Ramos (cell line): Measurements from ENCODE around the gene STEAP1.
"Not testable (repeated sequence)": the region's sequence is repeated elsewhere in the genome, so short reads cannot be mapped to it uniquely, and the experiment has no call there.

Source experiments
- in situ Hi-C: fragments of 300-500 bp; cut with MboI; formaldehyde crosslinking; loops from one replicate; pipeline ENCODE4 v1.14.3; 2022; ENCODE audit warnings: low sequenced_read_pairs; ENCODE audit not compliant: unreplicated experiment

Gene STEAP1

DNA sequence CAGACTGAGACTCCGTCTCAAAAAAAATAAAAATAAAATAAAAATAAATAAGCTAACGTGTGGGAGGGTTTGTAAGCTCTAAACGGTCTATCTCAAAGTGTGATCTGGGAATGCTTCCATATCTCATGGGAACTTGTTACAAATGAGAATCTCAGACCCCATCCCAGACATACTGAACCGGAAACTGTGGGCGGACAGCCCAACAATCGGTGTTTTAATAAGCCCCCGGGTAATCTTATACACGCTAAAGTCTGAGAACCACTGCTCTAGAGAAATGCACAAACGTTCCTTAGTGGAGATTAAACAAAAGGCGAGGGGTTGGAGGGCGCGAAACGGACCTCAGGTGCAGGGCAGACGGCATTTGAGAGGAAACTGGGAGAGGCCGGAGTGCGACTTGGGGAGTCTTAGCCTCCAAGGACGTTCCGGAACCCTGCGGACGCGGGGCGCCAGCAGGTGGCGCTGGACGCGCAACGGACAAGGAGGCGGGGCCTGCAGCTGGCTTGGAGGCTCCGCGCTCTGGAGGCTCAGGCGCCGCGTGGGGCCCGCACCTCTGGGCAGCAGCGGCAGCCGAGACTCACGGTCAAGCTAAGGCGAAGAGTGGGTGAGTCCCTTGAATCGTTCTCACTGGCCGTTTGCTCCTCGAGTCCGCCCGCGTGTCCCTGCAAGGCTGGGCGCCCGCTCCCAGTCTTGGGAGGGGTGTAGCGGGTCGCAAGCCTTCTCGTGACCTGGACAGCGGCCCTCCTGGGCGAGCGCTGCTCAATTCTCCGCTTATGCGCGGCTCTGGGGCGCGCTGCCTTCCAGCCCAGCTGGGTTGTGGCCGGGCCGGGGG is at the start of gene STEAP1:
TSS of gene STEAP1 (plus strand) at position 527 of the 829 bp plus-strand sequence. CDS start 5,320 bp downstream, outside the sequence.
- in situ Hi-C loops, result not testable (repeated sequence)

DNA sequence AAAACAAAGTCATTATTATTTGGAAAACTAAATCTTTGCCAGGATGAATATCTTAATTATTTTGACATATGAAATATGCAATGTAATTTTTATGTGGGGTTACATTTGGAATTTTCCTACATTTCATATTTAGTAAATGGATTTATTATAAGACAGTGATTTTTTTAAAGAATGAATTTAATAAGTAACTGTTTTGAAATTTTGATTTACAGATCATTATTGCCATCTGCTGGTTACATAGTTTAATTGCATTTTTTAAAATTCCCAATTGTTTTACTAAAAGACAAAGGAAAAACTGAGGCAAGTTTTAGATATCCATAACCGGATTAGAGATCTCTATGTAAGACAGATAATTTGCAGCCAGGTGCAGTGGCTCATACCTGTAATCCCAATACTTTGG is 39.3 kb upstream of the STEAP1 start:
- in situ Hi-C loops, result loop anchor here (25.0 kb wide), 1 partner anchor 1578 kb away; no protein-coding TSS in a partner anchor

DNA sequence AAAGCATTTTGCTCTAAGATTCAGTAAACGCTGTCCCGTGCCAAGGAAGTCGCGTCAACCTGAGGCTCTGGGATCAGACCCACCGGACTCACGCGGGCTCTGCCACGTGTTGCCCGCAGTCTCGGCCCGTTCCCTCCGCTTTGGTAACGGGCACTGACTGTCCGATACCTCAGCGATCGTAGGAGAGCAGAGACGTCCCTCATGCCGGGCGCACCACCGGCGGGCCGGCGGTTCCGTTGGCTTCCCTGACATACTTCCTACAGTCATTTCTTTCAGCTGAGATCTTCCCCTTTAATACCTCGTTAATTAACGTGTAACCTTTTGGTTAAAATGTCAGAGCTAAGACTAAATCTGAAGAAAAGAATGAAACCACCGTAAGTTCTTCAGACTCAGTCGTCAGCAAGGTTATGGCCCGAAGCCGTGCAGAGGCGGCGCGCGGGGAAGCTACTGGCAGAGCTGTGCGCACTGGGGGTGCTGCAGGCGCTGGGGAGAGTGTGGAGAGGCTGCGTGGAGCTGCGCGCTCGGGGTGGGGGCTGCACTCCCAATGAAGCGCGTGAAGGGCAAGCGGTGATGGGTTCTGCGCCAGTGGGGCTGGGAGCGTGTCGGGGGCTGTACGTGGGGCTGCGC is 35.6 kb upstream of the STEAP1 start:
- in situ Hi-C loops, result loop anchor here (25.0 kb wide), 1 partner anchor 1581 kb away; no protein-coding TSS in a partner anchor

DNA sequence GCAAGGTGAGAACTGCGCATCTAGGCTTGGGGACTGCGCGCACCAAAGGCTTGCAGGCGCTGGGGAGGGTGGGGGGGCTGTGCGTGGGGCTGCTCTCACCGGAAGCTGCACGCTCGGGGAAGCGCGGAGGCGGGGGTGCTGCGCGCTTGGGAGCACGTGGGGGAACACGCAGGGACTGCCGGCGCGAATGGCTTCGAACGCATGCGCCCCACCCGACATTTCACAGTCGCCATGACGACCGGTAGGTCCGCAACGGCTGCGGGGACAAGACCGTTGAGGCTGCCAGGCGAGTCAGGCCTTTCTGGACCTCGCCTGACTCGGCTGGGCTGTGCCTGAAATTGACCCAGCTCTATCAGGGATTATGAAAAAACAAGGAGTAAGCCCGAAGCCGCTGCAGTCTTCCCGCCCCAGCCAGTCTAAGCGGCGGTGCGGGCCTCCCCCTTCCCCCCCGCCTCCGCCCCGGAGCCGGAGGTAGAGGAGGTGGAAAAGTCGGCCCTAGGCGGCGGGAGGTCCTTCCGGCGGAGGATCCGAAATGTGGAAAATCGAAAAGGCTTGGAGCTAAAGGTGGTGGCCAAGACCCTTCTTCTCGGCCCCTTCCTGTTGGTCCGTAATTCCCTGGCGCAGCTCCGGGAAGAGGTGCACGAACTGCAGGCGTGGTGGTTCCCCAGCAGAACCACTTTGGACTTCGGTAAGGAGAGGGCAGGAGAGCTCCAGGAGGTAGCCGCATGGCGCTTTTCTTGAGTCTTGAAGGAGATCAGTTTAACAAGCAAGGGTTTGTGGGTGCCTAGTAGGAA is 34.9 kb upstream of the STEAP1 start:
- in situ Hi-C loops, result loop anchor here (25.0 kb wide), 1 partner anchor 1582 kb away; no protein-coding TSS in a partner anchor

DNA sequence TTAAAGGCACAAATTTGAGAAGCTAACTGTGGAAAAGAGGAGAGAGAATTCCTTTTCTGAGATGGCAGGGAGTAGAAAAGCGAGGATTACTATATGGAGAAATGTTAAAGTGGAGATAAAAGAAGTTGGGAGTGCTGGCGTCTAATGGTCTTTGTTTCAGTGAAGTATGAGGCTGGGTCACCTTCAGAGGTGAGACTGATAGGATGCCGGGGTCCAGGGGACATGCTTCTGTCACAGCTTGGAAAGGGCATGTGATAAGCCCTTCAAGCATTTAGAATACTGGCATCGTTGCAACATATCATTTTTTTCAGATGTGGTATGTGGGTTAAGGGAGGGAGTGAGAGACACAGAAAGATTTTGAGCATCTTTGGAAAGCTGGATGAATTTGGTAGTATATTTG is 34.1 kb upstream of the STEAP1 start:
- in situ Hi-C loops, result loop anchor here (25.0 kb wide), 1 partner anchor 1583 kb away; no protein-coding TSS in a partner anchor

DNA sequence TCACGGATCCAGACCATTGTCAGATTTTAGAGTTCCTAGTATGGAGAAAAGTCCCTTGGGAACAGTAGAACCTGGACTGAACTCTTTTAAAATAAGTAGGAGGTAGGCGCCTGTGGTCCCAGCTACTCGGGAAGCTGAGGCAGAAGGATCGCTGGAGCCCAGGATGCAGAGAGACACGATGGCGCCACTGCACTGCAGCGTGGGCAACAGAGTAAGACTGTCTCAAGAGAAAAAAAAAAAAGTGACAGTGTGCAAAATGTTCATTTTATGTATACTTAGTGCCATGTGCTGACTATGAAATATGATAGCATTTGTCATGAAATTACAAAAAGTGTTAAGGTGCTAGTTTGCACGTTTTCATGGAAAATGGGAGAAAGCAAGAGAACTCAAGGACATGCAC is 22.5 kb upstream of the STEAP1 start:
- in situ Hi-C loops, result not testable (repeated sequence)

DNA sequence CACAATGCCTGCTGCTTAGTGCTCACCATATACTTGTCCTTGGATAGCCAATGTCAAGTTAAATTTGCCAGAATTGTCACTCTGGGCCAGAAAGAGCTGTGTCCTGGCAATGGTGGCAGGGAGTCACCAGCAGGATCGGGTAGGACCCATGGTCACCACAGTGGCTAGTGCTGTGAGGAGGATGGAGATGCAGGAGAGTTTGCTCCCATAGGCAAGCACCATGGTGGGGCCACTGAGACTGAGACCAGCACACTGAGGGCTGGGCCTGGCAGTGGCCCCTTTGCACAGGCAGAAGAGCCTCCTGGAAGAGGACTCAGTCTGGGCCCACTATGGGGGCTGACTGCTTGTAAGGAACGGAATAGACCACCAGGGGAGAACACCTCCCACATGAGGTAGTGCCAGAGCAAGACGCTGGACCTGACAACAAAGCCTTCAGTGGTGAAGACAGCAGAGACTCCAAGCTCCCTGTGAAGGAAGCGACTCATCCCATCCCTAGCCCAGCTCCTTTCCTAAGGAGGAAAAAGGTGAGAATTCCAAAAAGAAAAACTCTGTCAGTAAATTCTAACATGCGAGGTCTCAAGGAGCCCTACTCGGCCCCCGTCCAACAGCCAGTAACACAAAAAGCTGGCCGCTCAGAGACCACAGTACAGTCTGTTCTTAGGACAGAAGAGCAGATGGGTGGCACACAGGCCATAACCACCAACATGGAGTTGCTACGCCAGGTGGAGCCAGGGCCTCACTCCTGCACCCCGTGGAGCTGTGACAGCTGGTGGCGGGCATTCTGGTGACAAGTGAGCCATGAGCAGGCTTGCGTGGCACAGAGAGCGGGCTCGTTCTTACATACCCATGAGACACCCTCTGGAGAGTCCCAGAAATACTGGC is 6.9 kb upstream of the STEAP1 start:
- in situ Hi-C loops, result not testable (repeated sequence)

DNA sequence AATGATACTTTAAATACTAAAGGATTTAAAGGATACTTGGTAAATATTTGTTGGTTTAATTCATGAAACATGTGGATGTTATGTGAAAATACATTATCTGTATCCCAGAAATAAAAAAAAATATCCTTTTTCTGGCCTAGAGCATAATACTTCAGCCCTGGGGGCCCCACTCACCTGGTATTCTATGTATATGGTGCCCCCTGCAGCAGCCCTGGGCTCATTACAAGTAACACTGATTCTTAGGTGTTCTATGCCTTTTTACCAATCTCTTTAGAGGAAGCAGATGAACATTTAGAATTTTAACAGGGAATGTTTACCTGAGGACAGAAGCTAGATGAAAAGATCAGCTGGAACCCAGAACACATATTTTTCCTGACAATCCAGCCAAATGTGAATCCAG is 4.8 kb upstream of the STEAP1 start:
- in situ Hi-C loops, result not testable (repeated sequence)

DNA sequence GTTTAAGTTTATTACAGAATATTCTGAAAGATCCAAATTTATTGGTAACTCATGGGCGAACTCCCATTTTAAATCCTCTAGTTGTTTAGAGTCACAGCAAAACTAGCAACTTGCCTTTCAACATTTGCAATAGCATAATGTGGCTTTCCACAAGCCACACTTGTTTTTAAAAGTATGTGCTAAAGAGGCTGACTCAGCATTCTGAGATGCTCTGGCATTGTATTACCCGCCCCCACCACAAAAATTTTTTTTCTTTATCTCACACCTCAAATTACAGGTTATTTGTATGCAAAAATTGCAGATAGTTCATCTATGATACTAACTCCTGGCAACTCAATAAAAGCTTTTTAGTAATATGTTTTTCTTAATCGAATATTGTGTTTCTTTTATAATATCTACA is 2.4 kb upstream of the STEAP1 start:
- in situ Hi-C loops, result not testable (repeated sequence)

DNA sequence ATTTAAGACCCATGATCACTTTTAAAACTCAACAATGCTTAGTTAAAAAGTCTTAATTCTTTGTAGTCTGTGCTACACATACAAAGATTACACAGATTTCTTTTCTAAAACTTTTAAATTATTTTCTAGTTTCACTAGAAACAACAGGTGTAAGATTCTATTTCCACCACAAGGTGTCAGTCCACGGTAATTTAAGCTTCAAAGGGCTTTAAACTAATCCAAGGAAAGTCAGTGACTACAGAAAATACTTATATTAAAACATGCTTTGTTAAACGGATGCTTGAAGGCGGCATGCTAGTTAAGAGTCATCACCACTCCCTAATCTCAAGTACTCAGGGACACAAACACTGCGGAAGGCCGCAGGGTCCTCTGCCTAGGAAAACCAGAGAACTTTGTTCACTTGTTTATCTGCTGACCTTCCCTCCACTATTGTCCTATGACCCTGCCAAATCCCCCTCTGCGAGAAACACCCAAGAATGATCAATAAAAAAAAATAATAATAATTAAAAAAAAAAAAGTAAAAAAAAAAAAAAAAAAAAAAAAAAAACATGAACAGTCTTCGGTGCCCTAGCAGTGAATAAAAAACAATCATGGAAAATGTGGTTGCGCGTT is 1.5 kb upstream of the STEAP1 start:
- in situ Hi-C loops, result not testable (repeated sequence)

DNA sequence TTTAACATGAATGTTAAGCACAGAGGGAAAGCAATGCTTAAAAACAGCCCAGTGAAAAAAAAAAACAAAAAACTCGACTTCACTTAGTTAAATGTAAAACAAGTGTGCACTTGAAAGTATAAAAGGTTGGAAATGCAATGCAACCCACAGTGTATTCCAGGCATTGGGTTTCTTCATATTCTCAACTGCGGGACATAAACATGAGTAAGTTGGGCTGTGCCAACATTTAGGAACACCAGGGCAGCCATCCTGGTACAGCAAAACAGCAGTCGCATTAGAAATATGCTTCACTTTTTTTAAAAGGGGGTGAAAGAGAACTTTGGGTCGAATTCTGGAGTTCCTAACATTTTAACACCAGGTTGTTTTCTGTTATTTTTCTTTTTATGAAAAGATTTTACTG is 937 bp downstream of the STEAP1 start:
- in situ Hi-C loops, result no loop called here

DNA sequence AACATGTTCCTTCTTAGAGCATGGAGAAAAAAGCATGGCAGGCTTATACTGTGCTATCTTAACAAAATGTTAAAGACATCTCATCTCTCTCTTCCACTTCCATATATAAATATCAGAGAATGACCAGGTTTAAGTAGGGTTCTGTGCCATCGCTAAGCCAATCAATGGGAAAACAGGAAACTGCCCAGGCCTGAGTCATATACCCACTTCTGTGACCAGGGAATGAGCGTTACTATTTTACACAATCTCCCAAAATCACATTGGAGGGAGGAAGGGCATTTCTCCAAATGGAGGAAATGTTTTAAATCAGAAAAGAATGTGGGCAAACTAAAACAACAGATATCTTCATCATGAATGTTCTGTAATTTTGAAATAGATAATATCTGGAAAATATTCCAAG is 3.1 kb downstream of the STEAP1 start:
- in situ Hi-C loops, result not testable (repeated sequence)

DNA sequence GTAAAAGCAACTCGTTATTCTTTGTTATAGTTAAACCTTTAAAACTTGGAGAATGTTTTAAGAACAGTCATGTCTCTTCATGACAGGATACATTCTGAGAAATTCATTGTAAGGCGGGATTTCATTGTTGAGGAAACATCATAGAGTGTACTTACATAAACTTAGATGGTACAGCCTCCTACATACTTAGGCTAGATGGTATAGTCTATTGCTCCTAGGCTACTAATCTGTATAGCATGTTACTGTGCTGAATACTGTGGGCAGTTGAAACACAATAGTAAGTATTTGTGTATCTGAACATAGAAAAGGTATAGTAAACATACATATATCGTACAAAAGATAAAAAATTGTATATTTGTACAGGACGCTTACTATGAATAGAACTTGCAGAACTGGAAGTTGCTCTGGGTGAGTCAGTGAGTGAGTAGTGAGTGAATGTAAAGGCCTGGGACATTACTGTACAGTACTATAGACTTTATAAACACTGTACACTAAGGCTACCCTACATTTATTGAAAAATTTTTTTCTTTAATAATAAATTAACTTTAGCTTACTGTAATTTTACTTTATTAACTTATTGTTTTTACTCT is 3.6 kb downstream of the STEAP1 start:
- in situ Hi-C loops, result not testable (repeated sequence)

DNA sequence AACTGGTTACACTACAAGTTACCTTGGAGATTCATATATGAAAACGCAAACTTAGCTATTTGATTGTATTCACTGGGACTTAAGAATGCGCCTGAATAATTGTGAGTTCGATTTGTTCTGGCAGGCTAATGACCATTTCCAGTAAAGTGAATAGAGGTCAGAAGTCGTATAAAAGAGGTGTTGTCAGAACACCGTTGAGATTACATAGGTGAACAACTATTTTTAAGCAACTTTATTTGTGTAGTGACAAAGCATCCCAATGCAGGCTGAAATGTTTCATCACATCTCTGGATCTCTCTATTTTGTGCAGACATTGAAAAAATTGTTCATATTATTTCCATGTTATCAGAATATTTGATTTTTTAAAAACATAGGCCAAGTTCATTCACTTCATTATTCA is 9.3 kb downstream of the STEAP1 start:
- in situ Hi-C loops, result loop anchor here (5.0 kb wide), 1 partner anchor 269 kb away; no protein-coding TSS in a partner anchor

DNA sequence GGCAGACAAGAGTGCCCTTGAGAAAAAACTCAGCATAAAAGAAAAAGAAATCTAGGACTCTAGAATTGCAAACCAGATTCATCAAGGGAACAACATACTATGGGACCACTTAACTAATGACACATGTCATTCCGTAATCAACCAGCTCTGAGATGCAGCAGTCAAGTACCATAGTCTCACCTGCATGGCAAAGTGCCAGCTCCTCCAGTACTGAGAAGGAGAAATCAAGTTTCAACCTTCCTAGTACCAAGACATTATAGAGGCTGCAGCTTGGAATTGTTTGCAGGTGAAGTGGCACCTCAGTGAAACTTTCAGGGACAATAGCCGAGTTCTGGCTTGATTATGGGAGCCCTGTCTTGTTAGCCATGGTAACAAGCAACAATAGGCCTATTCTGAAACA is 11.5 kb downstream of the STEAP1 start:
- in situ Hi-C loops, result no loop called here

DNA sequence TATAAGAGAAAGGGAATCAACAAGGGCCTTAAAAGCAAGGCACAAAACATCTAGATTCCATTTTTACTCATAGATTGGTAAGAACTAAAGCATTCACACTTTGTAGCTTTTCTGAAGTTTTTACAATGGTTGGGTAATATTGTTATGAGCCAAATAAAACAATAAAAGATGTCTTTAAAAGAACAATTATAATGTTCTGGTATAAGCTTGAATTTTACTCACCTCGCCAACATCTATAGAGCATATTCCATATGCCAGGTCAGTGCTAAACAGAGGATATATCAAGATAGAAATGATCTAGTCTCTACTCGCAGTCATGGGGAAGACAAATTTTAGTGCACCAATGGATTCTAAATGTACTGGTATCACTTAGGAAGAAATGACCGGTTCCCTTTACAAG is 11.9 kb downstream of the STEAP1 start:
- in situ Hi-C loops, result no loop called here

DNA sequence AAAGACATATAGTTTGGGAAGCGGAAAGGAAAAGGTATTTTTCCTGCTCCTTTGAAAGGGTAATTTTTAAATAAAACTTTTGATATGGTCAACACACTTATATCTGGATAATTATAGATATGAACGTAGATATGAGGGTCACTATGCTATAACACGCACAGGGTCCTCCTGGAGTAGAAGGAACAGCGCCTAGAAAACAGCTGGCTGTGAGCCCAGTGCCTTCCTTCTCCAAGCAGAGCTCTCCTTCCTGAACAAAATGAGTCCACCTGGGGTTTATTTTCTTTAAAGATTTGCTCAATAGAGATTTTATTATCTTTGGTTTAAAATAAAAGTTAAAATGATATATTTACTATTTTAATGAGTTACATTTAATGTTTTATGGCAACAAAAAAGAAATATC is 13.1 kb downstream of the STEAP1 start:
- in situ Hi-C loops, result no loop called here

DNA sequence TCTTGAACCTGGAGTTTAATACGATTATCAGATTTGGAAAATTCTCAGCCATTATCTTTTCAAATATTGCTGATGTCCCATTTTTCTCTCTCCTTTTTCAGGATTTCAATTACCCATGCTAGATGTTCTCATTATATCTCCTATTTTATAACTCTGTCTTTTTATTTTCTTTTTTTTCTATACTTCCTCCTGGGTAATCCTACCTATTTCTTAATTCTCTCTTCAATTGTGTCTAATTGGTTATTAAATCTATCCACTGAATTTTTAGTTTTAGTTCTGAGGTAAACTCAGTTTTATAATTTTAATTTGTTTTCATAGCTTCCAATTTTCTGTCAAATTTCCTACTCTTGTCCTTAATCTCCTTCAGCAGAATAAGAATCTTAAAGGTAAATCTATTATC is 15.6 kb downstream of the STEAP1 start:
- in situ Hi-C loops, result no loop called here

DNA sequence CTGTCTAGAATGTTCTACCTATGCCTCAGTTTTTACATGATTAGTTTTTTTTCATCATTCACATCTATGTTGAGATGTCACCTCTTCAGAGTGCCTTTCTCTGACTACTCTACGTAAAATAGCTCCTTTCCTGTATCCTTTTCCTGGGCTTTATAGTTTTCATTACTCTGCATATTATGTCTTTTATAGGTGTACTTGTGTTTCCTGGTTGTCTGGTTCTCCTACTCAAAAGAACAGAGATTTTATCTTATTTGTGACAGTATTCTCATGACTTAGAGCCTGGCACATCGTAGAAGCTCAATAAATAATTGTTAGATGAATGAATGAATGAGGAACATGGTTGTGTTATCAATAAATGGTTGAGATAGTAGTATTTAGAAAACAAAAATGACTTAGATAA is 17.9 kb downstream of the STEAP1 start:
- in situ Hi-C loops, result no loop called here
